ENCODE measurements around the gene NEGR1.

Gene NEGR1

DNA sequence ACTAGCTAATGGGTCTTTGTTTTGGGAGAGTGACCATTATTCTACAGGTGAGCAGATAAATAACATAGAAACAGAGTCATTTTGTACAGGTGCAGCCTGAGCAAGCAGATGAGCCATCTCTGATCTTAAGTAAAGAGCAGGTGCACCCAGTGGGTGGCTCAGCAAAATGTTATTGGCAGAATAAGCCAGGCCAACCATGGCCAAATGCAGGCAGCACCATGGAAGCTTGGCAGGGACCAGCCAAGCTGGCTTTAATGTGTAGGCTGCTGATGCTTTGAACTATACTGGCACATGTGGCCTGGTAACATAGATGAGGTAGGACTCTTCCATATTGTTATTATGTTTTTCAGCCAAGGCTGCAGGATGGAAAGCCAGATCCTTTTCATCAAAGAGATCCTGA lies 648.2 kb downstream of the NEGR1 start:
- Mint-ChIP-seq H3K27ac (no peak overlapping the region), H3K4me3 (no peak overlapping the region), H3K4me1 (no peaks in the 10 kb centered on the region), H3K9me3 (peaks cover 2% of the 10 kb centered on the region), H3K36me3 (no peaks in the 10 kb centered on the region), H3K27me3 (no peaks in the 10 kb centered on the region)
- CTCF ChIA-PET, result no interaction called here
- DNase-seq, result no peak

GRCh38 chr1:71630073-71630472 lies 652.3 kb downstream of the NEGR1 start:
- Mint-ChIP-seq H3K9me3 (no peaks in the 10 kb centered on the region), H3K27ac (no peak overlapping the region), H3K36me3 (no peaks in the 10 kb centered on the region), H3K27me3 (no peaks in the 10 kb centered on the region), H3K4me1 (no peaks in the 10 kb centered on the region), H3K4me3 (no peak overlapping the region)
- no peak for DNase-seq
- CTCF ChIA-PET, result no interaction called here

DNA sequence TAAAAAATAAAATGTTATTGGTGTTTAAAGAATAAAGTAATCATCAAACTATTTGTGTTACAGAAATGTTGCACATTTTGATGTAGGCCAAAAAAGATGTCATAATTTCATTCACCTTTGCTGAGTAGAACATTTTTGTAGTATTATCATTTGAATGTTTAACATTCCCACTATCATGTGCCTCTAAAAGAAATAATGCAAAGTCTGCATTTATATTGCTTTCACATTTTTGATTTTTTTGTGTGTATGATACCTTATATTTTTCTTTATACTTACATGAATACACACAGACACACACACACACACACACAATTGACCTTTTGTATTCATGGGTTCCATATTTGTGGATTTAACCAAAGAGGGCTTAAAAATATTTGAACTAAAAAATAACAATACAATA lies 657.3 kb downstream of the NEGR1 start:
- Mint-ChIP-seq H3K4me3 (no peak overlapping the region), H3K4me1 (no peaks in the 10 kb centered on the region), H3K9me3 (no peaks in the 10 kb centered on the region), H3K27ac (no peak overlapping the region), H3K36me3 (no peaks in the 10 kb centered on the region), H3K27me3 (no peaks in the 10 kb centered on the region)
- CTCF ChIA-PET, result no interaction called here
- no peak for DNase-seq

GRCh38 chr1:71623888-71624287 lies 658.5 kb downstream of the NEGR1 start:
- no peak for DNase-seq
- no peaks in the 10 kb centered on the region for H3K4me1 Mint-ChIP-seq
- no peaks in the 10 kb centered on the region for H3K36me3 Mint-ChIP-seq
- H3K27ac Mint-ChIP-seq, result no peak overlapping the region
- no peaks in the 10 kb centered on the region for H3K9me3 Mint-ChIP-seq
- H3K4me3 Mint-ChIP-seq, result no peak overlapping the region
- CTCF ChIA-PET, result no interaction called here
- no peaks in the 10 kb centered on the region for H3K27me3 Mint-ChIP-seq

DNA sequence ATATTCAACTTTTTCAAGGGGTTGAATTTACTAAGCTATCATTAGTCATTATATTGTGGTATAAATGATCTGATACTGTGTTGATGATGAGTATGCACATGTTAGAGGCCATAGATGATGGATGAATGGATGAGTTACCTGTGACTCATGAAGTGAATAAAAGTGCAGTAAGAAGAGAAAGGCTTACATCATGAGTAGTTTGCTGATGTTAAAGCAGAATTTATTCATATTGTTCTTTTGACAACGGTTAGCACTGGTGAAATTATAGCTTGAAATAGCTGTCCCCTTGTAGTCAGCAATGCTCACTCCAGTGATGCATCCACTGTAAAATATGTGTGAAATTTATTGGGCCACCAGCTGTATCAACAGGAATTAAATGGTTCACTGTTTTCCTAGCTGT lies 660.6 kb downstream of the NEGR1 start:
- no peaks in the 10 kb centered on the region for H3K9me3 Mint-ChIP-seq
- H3K27me3 Mint-ChIP-seq, result no peaks in the 10 kb centered on the region
- DNase-seq, result no peak
- CTCF ChIA-PET, result no interaction called here
- H3K4me3 Mint-ChIP-seq, result no peak overlapping the region
- no peaks in the 10 kb centered on the region for H3K36me3 Mint-ChIP-seq
- H3K27ac Mint-ChIP-seq, result no peak overlapping the region
- no peaks in the 10 kb centered on the region for H3K4me1 Mint-ChIP-seq

- no peak for DNase-seq
- Mint-ChIP-seq H3K4me1 (no peaks in the 10 kb centered on the region), H3K27me3 (no peaks in the 10 kb centered on the region), H3K9me3 (no peaks in the 10 kb centered on the region), H3K27ac (no peak overlapping the region), H3K36me3 (no peaks in the 10 kb centered on the region), H3K4me3 (no peak overlapping the region)
- CTCF ChIA-PET, result no interaction called here
These were observed 663.4 kb downstream of the NEGR1 start for GRCh38 chr1:71618766-71619530.

DNA sequence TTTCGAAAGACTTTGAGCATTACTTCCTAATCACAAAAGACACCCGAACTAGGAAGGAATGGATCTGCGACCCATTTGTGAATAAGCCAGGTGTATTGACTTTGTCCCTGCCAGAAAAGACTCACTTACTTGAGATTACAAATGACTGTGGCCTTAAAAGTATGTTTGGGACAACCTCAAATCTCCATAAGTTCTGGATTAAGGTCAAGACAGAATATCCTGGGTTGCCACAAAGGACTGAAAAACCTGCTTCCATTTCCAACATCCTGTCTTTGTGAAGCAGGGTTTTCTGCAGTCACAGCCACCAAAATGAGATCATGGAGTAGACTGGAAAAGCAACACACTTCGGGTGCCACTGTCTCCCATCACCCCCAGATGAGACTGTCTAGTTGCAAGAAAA lies 664.1 kb downstream of the NEGR1 start:
- Mint-ChIP-seq H3K4me1 (no peaks in the 10 kb centered on the region), H3K4me3 (no peak overlapping the region), H3K9me3 (no peaks in the 10 kb centered on the region), H3K36me3 (no peaks in the 10 kb centered on the region), H3K27me3 (no peaks in the 10 kb centered on the region), H3K27ac (no peak overlapping the region)
- DNase-seq, result no peak
- CTCF ChIA-PET, result no interaction called here

DNA sequence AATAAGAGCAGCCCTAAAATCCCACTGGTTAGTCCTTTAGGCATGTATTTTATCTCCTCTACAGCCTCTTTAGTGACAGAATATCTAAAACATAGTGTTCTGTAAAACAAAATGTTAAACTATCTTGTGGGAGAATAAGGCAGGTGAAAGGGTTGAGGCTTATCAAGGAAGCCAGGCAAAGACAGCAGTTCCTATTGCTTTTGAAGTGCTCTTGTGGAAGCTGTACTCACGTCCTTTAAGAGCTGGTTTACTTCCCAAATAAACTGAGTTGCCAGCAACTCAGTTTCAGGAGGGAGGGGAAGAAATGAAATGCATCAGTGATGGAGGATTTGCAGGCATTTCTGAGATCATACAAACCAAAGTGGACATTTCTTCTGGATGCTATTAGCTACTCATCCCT lies 671.9 kb downstream of the NEGR1 start:
- no peak for DNase-seq
- H3K9me3 Mint-ChIP-seq, result peaks cover 10% of the 10 kb centered on the region
- H3K4me3 Mint-ChIP-seq, result no peak overlapping the region
- H3K27me3 Mint-ChIP-seq, result no peaks in the 10 kb centered on the region
- CTCF ChIA-PET, result no interaction called here
- no peak overlapping the region for H3K27ac Mint-ChIP-seq
- H3K4me1 Mint-ChIP-seq, result no peaks in the 10 kb centered on the region
- no peaks in the 10 kb centered on the region for H3K36me3 Mint-ChIP-seq

DNA sequence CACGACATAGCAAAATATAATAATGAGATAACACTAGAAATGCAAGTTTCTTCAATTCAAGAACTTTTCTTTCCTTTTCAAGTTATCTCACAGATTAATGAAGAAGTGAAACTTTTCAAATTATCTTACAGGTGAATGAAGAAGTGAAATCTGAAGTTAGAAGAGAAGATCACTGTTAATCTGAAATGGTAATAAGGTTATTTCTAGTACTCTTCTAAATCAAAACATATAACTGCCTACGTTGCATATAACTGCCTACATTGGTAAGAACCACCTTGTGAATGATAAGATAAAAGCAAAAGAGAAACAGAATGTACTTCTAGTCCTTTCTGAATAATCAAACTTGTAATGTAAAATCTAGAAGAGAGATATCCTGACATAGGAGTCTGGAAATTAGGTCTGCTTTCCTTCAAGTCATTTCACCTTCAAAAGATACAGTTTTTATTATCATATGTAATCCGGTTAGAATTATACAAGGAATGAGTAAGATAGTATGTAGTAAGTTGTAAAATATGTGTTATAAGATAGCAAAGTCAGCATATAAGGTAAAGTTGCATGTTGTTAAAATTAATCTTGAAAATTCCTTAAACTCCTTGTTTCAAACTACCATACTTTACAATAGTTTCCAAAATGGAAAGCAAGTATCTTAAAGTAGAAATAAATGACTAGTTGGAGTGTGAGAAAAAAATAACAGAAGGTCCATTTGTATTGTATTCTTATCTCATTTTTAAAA lies 679.1 kb downstream of the NEGR1 start:
- CTCF ChIA-PET, result no interaction called here
- no peaks in the 10 kb centered on the region for H3K36me3 Mint-ChIP-seq
- no peak overlapping the region for H3K27ac Mint-ChIP-seq

GRCh38 chr1:71600023-71600422 lies 682.3 kb downstream of the NEGR1 start:
- no peak for DNase-seq
- Mint-ChIP-seq H3K4me3 (no peak overlapping the region), H3K27ac (no peak overlapping the region), H3K4me1 (no peaks in the 10 kb centered on the region), H3K27me3 (no peaks in the 10 kb centered on the region), H3K36me3 (no peaks in the 10 kb centered on the region), H3K9me3 (peaks cover 7% of the 10 kb centered on the region)
- CTCF ChIA-PET, result no interaction called here

More for the DNA sequence above, 679.1 kb downstream of the NEGR1 start:
- H3K4me1 Mint-ChIP-seq, result no peaks in the 10 kb centered on the region
- H3K9me3 Mint-ChIP-seq, result peaks cover 9% of the 10 kb centered on the region
- DNase-seq, result no peak
- no peak overlapping the region for H3K4me3 Mint-ChIP-seq
- no peaks in the 10 kb centered on the region for H3K27me3 Mint-ChIP-seq

DNA sequence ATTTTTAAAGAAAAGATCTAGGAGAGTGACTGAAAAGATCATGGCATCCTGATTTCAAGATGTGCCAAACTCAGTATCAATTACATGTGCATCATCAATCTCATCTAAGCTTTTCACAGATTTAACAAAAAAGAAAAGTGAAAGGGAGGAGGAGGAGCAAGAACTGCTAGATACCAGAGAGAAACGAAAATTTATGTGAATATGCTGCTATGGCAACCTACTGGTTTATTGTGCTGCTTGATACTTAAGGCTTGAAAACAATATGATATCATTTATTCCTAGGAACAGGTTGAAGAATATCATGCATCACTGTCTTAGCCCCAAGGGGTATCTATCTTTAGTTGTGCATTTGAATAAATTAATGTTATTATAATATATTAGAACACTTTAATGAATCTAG lies 683.0 kb downstream of the NEGR1 start:
- Mint-ChIP-seq H3K27me3 (no peaks in the 10 kb centered on the region), H3K9me3 (peaks cover 7% of the 10 kb centered on the region), H3K4me3 (no peak overlapping the region), H3K36me3 (no peaks in the 10 kb centered on the region), H3K4me1 (no peaks in the 10 kb centered on the region), H3K27ac (no peak overlapping the region)
- CTCF ChIA-PET, result no interaction called here
- no peak for DNase-seq

GRCh38 chr1:71593523-71593922 lies 688.8 kb downstream of the NEGR1 start:
- DNase-seq, result no peak

DNA sequence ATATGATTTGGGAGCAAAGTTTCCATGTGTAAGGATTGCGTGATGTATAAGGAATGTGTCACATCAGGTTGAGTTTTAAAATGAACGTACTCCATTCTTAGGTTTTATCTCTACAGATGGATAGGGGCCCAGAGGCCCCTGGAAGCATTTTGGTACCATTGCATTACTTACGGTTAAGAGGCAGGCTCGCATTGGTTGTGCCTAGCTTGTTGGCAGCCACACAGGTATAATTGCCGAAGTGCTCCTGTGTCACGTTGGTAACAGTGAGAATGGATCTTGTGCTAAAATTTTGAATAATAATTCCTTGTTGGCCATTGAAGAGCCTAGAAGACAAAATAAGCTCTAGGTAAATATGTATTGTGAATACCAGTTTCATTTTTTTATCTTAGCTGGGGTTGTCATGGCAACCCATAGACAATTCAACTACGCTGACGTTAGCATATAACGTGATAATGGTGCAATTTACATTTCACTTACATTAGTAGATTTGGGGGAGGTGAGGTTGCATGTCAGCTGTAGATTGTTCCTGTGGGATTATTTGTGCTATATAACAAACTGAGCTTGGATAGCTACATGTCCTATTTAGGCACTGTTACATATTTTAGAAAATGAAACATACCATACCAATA lies 689.6 kb downstream of the NEGR1 start:
- H3K27me3 Mint-ChIP-seq, result no peaks in the 10 kb centered on the region
- no peak overlapping the region for H3K27ac Mint-ChIP-seq
- DNase-seq, result no peak
- H3K9me3 Mint-ChIP-seq, result no peaks in the 10 kb centered on the region
- no peaks in the 10 kb centered on the region for H3K36me3 Mint-ChIP-seq
- H3K4me1 Mint-ChIP-seq, result no peaks in the 10 kb centered on the region
- no peak overlapping the region for H3K4me3 Mint-ChIP-seq
- CTCF ChIA-PET, result no interaction called here

More at GRCh38 chr1:71593523-71593922, 688.8 kb downstream of the NEGR1 start:
- Mint-ChIP-seq H3K27ac (no peak overlapping the region), H3K4me3 (no peak overlapping the region), H3K4me1 (no peaks in the 10 kb centered on the region), H3K36me3 (no peaks in the 10 kb centered on the region), H3K9me3 (no peaks in the 10 kb centered on the region), H3K27me3 (no peaks in the 10 kb centered on the region)
- CTCF ChIA-PET, result no interaction called here

- Mint-ChIP-seq H3K27me3 (no peaks in the 10 kb centered on the region), H3K4me1 (no peaks in the 10 kb centered on the region), H3K4me3 (no peak overlapping the region), H3K27ac (no peak overlapping the region), H3K9me3 (no peaks in the 10 kb centered on the region), H3K36me3 (no peaks in the 10 kb centered on the region)
- CTCF ChIA-PET, result no interaction called here
- DNase-seq, result no peak
These were observed 693.3 kb downstream of the NEGR1 start for GRCh38 chr1:71589005-71589404.

- Mint-ChIP-seq H3K4me3 (no peak overlapping the region), H3K27me3 (no peaks in the 10 kb centered on the region)
These were observed 694.4 kb downstream of the NEGR1 start for GRCh38 chr1:71587961-71588360.

More at GRCh38 chr1:71587961-71588360, 694.4 kb downstream of the NEGR1 start:
- no peak for DNase-seq
- no peaks in the 10 kb centered on the region for H3K36me3 Mint-ChIP-seq
- CTCF ChIA-PET, result no interaction called here
- H3K27ac Mint-ChIP-seq, result no peak overlapping the region
- no peaks in the 10 kb centered on the region for H3K4me1 Mint-ChIP-seq
- no peaks in the 10 kb centered on the region for H3K9me3 Mint-ChIP-seq

Data from activated naive CD4-positive, alpha-beta T cell treated with anti-CD3 and anti-CD28 coated beads, Interleukin-2, amount 10 ng/mL, durations not matched to agents 7 days and 5 days (primary cell).